Gastroesophageal sphincter (tissue), 4 donors: Measurements from ENCODE around the gene ADH1B. TPM values are rescaled to one million over a fixed set of nuclear protein-coding genes. Genes with fewer than 3 reads are reported as not detected.

ENCODE experiments used
- ATAC-seq: fragments of 150-250 bp; one replicate; pipeline ENCODE4 v1.9.1; 2016; ENCODE audit warnings: mild to moderate bottlenecking, moderate library complexity
- H3K27ac ChIP-seq, 4 donors: fragments of 200-600 bp; sonication (generic) in 3 of 4; 1 replicate in 3 of 4; 2 replicates in 1 of 4; pipeline ENCODE4 v1.5.1; 2016 to 2019
- H3K27me3 ChIP-seq: fragments of 200-600 bp; sonication (generic); one replicate; pipeline ENCODE4 v1.5.1; 2019
- H3K36me3 ChIP-seq, 2 donors: fragments of 200-600 bp; sonication (generic); one replicate each; pipeline ENCODE4 v1.5.1; 2019; ENCODE audit warnings: control low read depth in 1 of 2
- H3K4me1 ChIP-seq, 3 donors: fragments of 200-600 bp; sonication (generic); 1 replicate in 2 of 3; 2 replicates in 1 of 3; pipeline ENCODE4 v1.5.1; 2016 to 2019; ENCODE audit warnings: control low read depth in 2 of 3
- H3K4me3 ChIP-seq, 2 donors: fragments of 200-600 bp; sonication (generic); one replicate each; pipeline ENCODE4 v1.5.1; 2019; ENCODE audit warnings: mild to moderate bottlenecking in 1 of 2, moderate library complexity in 1 of 2
- H3K9me3 ChIP-seq, 3 donors: fragments of 200-600 bp; sonication (generic); one replicate each; pipeline ENCODE4 v1.5.1; 2017 to 2019; ENCODE audit warnings: control low read depth in 2 of 3
- EP300 ChIP-seq: sonication (generic); formaldehyde crosslinking; IDR thresholded peaks from one replicate; pipeline ENCODE4 v1.6.1; 2017; ENCODE audit warnings: antibody characterized with exemption, mild to moderate bottlenecking
- POLR2A ChIP-seq, 2 donors: fragments of 450-650 bp; IDR thresholded peaks; one replicate each; pipeline ENCODE4 v1.6.1; 2017; ENCODE audit warnings: antibody characterized with exemption in 2 of 2, mild to moderate bottlenecking in 2 of 2, moderate library complexity in 1 of 2
- POLR2AphosphoS5 ChIP-seq: sonication (generic); formaldehyde crosslinking; IDR thresholded peaks from one replicate; pipeline ENCODE4 v1.6.1; 2017; ENCODE audit warnings: antibody characterized with exemption
- WGBS, 2 donors: methylation state at CpG; one replicate each; pipeline ENCODE4 v1.1.5; 2018; ENCODE audit warnings: low coverage in 1 of 2; 5-methylcytosine and 5-hydroxymethylcytosine counted together
- total RNA-seq, 4 donors: library from RNA; depleted of rRNA; stranded (reverse); fragments of >200 nt; gene quantifications; one replicate each; pipeline ENCODE4 v1.1.0, GENCODE V29; 2016
- TF ChIP-seq, protein P1 (sequence below), 4 experiments: fragments of 200-600 bp in 2 of 4; fragments of 450-650 bp in 2 of 4; sonication (generic) in 1 of 4; IDR thresholded peaks; one replicate each; pipeline ENCODE4 v1.5.1; 2017 to 2019; ENCODE audit warnings: antibody characterized with exemption in 4 of 4, mild to moderate bottlenecking in 2 of 4, moderate library complexity in 2 of 4

Gene ADH1B
- total RNA-seq, 4 donors from 2014 or later, result 224 to 714 (median 463) TPM

DNA sequence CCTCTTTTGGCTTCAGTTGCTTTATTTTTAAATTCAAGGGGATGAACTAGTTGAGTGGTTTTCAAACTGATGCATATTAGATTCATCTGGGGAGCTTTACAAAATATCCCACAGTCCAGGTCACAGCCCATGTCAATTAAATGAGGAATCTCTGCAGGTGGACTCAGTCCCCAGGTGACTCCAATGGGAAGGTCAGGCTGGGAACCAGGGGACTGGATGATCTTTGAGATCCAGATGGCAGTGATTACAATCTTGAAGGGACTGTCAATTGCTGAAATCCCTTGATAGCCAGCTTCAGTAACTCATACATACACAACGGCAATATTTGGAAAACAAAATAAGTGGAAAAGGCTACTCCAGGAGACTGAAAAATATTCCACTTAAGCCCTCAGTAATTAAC lies 7.0 kb downstream of the ADH1B start:
- no peak overlapping the region for H3K4me3 ChIP-seq
- H3K36me3 ChIP-seq, result no peaks in the 10 kb centered on the region
- 67% methylated on average over 1 of the region's 1 CpG; no CpG with 5 or more reads in 1 of the 2 donors for WGBS, 2 donors
- no peaks in the 10 kb centered on the region for H3K4me1 ChIP-seq
- TF ChIP-seq POLR2A (IDR thresholded peaks at IDR 0.05) (no peak), POLR2AphosphoS5 (no peak), EP300 (no peak)
- TF ChIP-seq, protein P1, sequence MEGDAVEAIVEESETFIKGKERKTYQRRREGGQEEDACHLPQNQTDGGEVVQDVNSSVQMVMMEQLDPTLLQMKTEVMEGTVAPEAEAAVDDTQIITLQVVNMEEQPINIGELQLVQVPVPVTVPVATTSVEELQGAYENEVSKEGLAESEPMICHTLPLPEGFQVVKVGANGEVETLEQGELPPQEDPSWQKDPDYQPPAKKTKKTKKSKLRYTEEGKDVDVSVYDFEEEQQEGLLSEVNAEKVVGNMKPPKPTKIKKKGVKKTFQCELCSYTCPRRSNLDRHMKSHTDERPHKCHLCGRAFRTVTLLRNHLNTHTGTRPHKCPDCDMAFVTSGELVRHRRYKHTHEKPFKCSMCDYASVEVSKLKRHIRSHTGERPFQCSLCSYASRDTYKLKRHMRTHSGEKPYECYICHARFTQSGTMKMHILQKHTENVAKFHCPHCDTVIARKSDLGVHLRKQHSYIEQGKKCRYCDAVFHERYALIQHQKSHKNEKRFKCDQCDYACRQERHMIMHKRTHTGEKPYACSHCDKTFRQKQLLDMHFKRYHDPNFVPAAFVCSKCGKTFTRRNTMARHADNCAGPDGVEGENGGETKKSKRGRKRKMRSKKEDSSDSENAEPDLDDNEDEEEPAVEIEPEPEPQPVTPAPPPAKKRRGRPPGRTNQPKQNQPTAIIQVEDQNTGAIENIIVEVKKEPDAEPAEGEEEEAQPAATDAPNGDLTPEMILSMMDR (IDR thresholded peaks at IDR 0.05), result no peak
- no peak for ATAC-seq
- H3K27me3 ChIP-seq, result no peaks in the 10 kb centered on the region
- no peaks in the 10 kb centered on the region for H3K9me3 ChIP-seq
- no peak overlapping the region for H3K27ac ChIP-seq

DNA sequence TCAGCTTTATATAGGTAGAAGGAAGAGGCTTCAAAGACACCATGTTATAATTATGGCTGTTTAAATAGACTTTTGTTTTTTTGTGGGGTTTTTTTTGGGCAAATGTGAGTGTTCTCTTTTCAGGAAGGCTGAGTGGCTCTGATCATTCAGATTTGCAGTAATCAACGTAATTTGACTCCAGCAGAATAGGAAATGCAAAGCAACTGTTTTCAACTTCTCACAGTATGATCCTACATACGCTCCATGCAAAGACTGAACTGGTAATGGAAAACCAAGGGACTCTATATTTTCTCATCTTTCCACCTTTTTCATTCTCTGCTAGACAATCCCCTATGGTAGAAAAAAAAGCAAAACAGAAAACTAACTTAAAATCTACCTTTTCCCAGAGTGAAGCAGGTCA lies 10.8 kb downstream of the ADH1B start:
- Histone ChIP-seq H3K4me3 (no peak overlapping the region), H3K9me3 (no peaks in the 10 kb centered on the region), H3K4me1 (no peaks in the 10 kb centered on the region), H3K27ac (no peak overlapping the region), H3K27me3 (no peaks in the 10 kb centered on the region), H3K36me3 (no peaks in the 10 kb centered on the region)
- WGBS, 2 donors, result 68 to 94% methylated on average over 2 of the region's 2 CpGs
- TF ChIP-seq EP300, result no peak
- TF ChIP-seq, protein P1 (IDR thresholded peaks at IDR 0.05), result no peak
- TF ChIP-seq POLR2A (IDR thresholded peaks at IDR 0.05), result no peak
- no peak for TF ChIP-seq POLR2AphosphoS5
- ATAC-seq, result no peak

DNA sequence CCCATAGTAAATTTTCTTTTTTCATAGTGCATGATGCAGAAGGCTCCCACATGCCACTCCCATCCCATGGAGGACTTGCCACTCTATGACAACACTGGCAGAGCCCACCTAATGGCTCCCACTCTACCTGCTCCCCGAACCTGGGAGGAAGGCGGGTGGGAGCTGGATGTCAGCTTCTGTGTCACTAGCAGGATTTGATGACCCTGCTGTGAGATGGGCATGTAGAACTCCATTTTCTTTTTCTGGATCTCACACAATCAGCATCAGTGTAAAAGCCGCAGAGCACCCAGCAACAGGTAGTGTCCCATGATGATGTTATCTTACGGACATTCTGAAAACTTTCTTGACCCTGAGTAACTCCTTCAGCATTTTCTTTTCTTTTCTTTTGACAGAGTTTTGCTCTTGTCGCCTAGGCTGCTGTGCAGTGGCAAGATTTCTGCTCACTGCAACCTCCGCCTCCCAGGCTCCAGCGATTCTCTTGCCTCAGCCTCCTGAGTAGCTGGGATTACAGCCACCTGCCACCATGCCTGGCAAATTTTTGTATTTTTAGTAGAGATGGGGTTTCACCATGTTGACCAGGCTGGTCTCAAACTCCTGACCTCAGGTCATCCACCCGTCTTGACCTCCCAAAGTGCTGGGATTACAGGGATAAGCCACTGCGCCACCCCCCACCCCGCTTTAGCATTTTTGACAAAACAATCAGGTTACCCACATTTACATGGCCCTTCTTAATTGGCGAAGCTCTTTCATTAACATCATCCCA lies 15.4 kb downstream of the ADH1B start:
- TF ChIP-seq POLR2AphosphoS5 (no peak), POLR2A (IDR thresholded peaks at IDR 0.05) (no peak), EP300 (no peak)
- TF ChIP-seq, protein P1 (IDR thresholded peaks at IDR 0.05), result no peak
- peak; percentile 25 for ATAC-seq
- H3K4me3 ChIP-seq, result no peak overlapping the region

DNA sequence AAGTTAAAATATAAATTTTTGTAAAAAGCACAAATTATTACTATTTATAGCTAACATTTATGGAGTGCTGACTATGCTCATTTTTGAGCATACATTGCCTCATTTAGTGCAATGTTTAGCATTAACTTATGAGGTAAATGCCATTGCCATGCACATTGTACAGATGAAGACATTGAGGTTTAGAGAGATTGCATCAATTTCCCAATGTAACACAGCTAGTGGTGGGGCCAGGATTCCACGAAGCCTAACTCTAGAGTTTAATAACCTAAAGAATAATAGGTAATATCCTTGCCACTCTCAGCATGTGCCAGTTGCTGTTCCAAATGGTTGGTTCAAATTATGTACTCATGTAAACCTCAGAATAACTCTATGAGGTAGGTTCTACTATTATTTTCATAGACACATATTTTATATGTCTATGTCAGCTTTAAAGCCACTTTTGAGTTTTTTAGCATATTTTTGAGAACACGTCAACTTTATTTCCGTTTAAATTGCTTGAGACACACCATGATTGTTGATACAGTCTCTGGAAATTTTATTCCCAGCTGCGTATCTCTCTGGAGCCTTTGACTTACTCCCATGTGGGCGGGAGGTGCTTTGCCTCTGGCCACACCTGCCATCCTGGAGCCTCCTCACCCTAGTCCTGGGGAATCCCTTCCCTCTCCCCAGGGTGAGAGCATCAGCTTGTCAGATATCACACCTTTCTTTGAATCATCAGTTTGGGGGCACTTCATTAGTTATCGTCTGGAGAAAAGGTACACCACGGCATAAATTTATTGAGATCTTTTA lies 19.6 kb downstream of the ADH1B start:
- WGBS, 2 donors, result 65 to 68% methylated on average over 6 to 7 of the region's 7 CpGs

More for the DNA sequence above, 15.4 kb downstream of the ADH1B start:
- H3K27me3 ChIP-seq, result no peaks in the 10 kb centered on the region
- peaks cover 6 to 10% (median 7%) of the 10 kb centered on the region in 3 donors for H3K4me1 ChIP-seq
- no peaks in the 10 kb centered on the region for H3K36me3 ChIP-seq
- WGBS, 2 donors, result 84 to 88% methylated on average over 5 to 6 of the region's 11 CpGs
- no peaks in the 10 kb centered on the region for H3K9me3 ChIP-seq
- no peak overlapping the region for H3K27ac ChIP-seq

More for the DNA sequence above, 19.6 kb downstream of the ADH1B start:
- peaks cover 10 to 18% (median 14%) of the 10 kb centered on the region in 3 donors for H3K4me1 ChIP-seq
- no peak overlapping the region for H3K4me3 ChIP-seq
- H3K27ac ChIP-seq, result peak overlapping the region; percentile 79 to 98 (median 82)
- TF ChIP-seq POLR2AphosphoS5 (no peak), EP300 (no peak), POLR2A (IDR thresholded peaks at IDR 0.05) (no peak)
- TF ChIP-seq, protein P1 (IDR thresholded peaks at IDR 0.05), result no peak
- no peaks in the 10 kb centered on the region for H3K9me3 ChIP-seq
- ATAC-seq, result peak; percentile 17
- no peaks in the 10 kb centered on the region for H3K27me3 ChIP-seq
- no peaks in the 10 kb centered on the region for H3K36me3 ChIP-seq
